GM12878 (cell line): ENCODE data around the gene PHOSPHO1. TPM values are rescaled to one million over a fixed set of nuclear protein-coding genes. Genes with fewer than 3 reads are reported as not detected.

Experiments used
- ATAC-seq: fragments of 200-7000 bp; cut with Tn5 transposase; 3 replicates; pipeline ENCODE4 v1.9.1; 2020; ENCODE audit warnings: mild to moderate bottlenecking, moderate library complexity
- BruUV-seq: library from RNA; stranded (reverse); fragments of 400-500 nt; replicated peaks from 2 replicates; lab custom pipeline; 2021; lab: Mats Ljungman, UMichigan
- CTCF ChIA-PET: fragments of 300-600 bp; sonication (Branson Sonifier 250); formaldehyde crosslinking; extraction: SDS; loops from one replicate; lab custom pipeline; 2021; ENCODE audit warnings: inconsistent platforms; lab: Yijun Ruan, JAX
- POLR2A ChIA-PET: fragments of 350-600 bp; formaldehyde crosslinking; extraction: SDS; loops from one replicate; lab custom pipeline; 2021; ENCODE audit warnings: inconsistent platforms; lab: Charles Lee
- RAD21 ChIA-PET: fragments of 300-600 bp; sonication (Branson Sonifier 250); formaldehyde crosslinking; loops from one replicate; lab custom pipeline; 2023; ENCODE audit warnings: antibody characterized with exemption; ENCODE audit not compliant: unreplicated experiment; lab: Charles Lee
- SMC1A ChIA-PET: fragments of 300-600 bp; sonication (Branson Sonifier 250); formaldehyde crosslinking; loops from one replicate; lab custom pipeline; 2023; ENCODE audit not compliant: unreplicated experiment, uncharacterized antibody; lab: Charles Lee
- DNase-seq: peaks from one replicate; pipeline ENCODE4 v3.0.0-alpha.2; 2011; ENCODE audit warnings: low read depth, low spot score
- FAIRE-seq: peaks from 3 replicates; lab custom pipeline; 2011; peaks lifted over from hg19 to GRCh38; lab: Jason Lieb, UNC
- H2AFZ ChIP-seq: 2 replicates; pipeline ENCODE4 v1.6.0; 2011; ENCODE audit warnings: low read depth, low read length, control low read depth; ENCODE audit not compliant: control insufficient read depth
- H3K27ac ChIP-seq: 2 replicates; pipeline ENCODE4 v1.5.1; 2011; ENCODE audit warnings: control low read depth; ENCODE audit not compliant: control insufficient read depth, insufficient read depth
- H3K27me3 ChIP-seq, 2 experiments: replicated peaks in 1 of 2; 2 replicates each; pipeline versions ENCODE4 v1.6.0 to v1.6.1; 2011; ENCODE audit warnings: low read length in 1 of 2; ENCODE audit not compliant: control insufficient read depth in 2 of 2, insufficient read depth in 2 of 2
- H3K36me3 ChIP-seq, 2 experiments: 2 replicates each; pipeline ENCODE4 v1.5.1; 2011; ENCODE audit warnings: low read length in 1 of 2; ENCODE audit not compliant: control insufficient read depth in 2 of 2, insufficient read depth in 2 of 2
- H3K4me1 ChIP-seq: 2 replicates; pipeline ENCODE4 v1.6.1; 2011; ENCODE audit warnings: mild to moderate bottlenecking, low read length, moderate library complexity, mixed read lengths; ENCODE audit not compliant: control insufficient read depth, insufficient read depth
- H3K4me2 ChIP-seq: 2 replicates; pipeline ENCODE4 v1.6.0; 2011; ENCODE audit warnings: control low read depth; ENCODE audit not compliant: control insufficient read depth, insufficient read depth
- H3K4me3 ChIP-seq: fragments of 200-600 bp; sonication (generic); 2 replicates; pipeline ENCODE4 v1.5.1; 2016
- H3K79me2 ChIP-seq: 2 replicates; pipeline ENCODE4 v1.6.0; 2011; ENCODE audit warnings: low read length; ENCODE audit not compliant: control insufficient read depth, insufficient read depth
- H3K9ac ChIP-seq: 2 replicates; pipeline ENCODE4 v1.8.0; 2011; ENCODE audit warnings: low read length, control low read depth, mixed read lengths; ENCODE audit not compliant: control insufficient read depth, insufficient read depth
- H3K9me3 ChIP-seq: replicated peaks from 3 replicates; pipeline ENCODE4 v1.5.1; 2011; ENCODE audit warnings: mild to moderate bottlenecking, low read length; ENCODE audit not compliant: control insufficient read depth, insufficient read depth
- H4K20me1 ChIP-seq: 2 replicates; pipeline ENCODE4 v1.6.0; 2011; ENCODE audit not compliant: control insufficient read depth, insufficient read depth
- CHD2 ChIP-seq: IDR thresholded peaks from 2 replicates; pipeline ENCODE4 v1.6.1; 2011; ENCODE audit warnings: low read depth, low read length, improper control_type of control experiment, borderline replicate concordance
- CHD4 ChIP-seq: fragments of 200-600 bp; sonication (generic); IDR thresholded peaks from 2 replicates; pipeline ENCODE4 v1.6.1; 2016; ENCODE audit warnings: mild to moderate bottlenecking
- EED ChIP-seq: sonication (generic); IDR thresholded peaks from 2 replicates; pipeline ENCODE4 v1.6.1; 2016; ENCODE audit warnings: antibody characterized with exemption, low read depth
- GATAD2B ChIP-seq: fragments of 450-650 bp; conservative IDR thresholded peaks from 2 replicates; pipeline ENCODE4 v1.6.1; 2017; ENCODE audit warnings: low read depth, mild to moderate bottlenecking, moderate library complexity
- HDAC2 ChIP-seq: fragments of 200-600 bp; sonication (generic); IDR thresholded peaks from 2 replicates; pipeline ENCODE4 v1.6.1; 2017
- HDAC6 ChIP-seq: fragments of 200-600 bp; sonication (generic); IDR thresholded peaks from one replicate; pipeline ENCODE4 v1.8.0; 2017; ENCODE audit warnings: antibody characterized with exemption; ENCODE audit not compliant: unreplicated experiment
- HDGF ChIP-seq: fragments of 450-650 bp; IDR thresholded peaks from 2 replicates; pipeline ENCODE4 v1.6.1; 2016; ENCODE audit warnings: antibody characterized with exemption
- JUND ChIP-seq: IDR thresholded peaks from 2 replicates; pipeline ENCODE4 v1.6.1; 2012; ENCODE audit warnings: low read depth, mild to moderate bottlenecking, low read length, improper control_type of control experiment, moderate library complexity
- MYB ChIP-seq: fragments of 150-350 bp; IDR thresholded peaks from 2 replicates; pipeline ENCODE4 v1.6.1; 2014; ENCODE audit warnings: mild to moderate bottlenecking, low read depth, low read length, borderline replicate concordance
- POLR2AphosphoS5 ChIP-seq: IDR thresholded peaks from 2 replicates; pipeline ENCODE4 v1.6.1; 2011; ENCODE audit warnings: mild to moderate bottlenecking, low read length, inconsistent platforms
- SMARCA5 ChIP-seq: fragments of 450-650 bp; IDR thresholded peaks from 2 replicates; pipeline ENCODE4 v1.6.1; 2017; ENCODE audit warnings: mild to moderate bottlenecking
- SRF ChIP-seq, 2 experiments: IDR thresholded peaks; 2 replicates each; pipeline ENCODE4 v1.6.1; 2011; ENCODE audit warnings: low read depth in 2 of 2, low read length in 2 of 2, mild to moderate bottlenecking in 1 of 2, moderate library complexity in 1 of 2
- ZBTB40 ChIP-seq: fragments of 450-650 bp; IDR thresholded peaks from 2 replicates; pipeline ENCODE4 v1.6.1; 2016; ENCODE audit warnings: mild to moderate bottlenecking, moderate library complexity, borderline replicate concordance
- ZZZ3 ChIP-seq: IDR thresholded peaks from 2 replicates; pipeline ENCODE4 v1.6.1; 2011; ENCODE audit warnings: low read depth; ENCODE audit not compliant: control insufficient read depth, insufficient read length
- WGBS: methylation state at CpG from one replicate; pipeline ENCODE4 v1.1.6; 2016; ENCODE audit warnings: low lambda C conversion rate; ENCODE audit not compliant: insufficient replicate concordance, insufficient coverage; ENCODE audit errors: missing lambda C conversion rate; 5-methylcytosine and 5-hydroxymethylcytosine counted together
- in situ Hi-C: fragments of 300-500 bp; cut with MboI; formaldehyde crosslinking; loops from 9 replicates; pipeline ENCODE4 v1.14.3; 2018; ENCODE audit warnings: mixed read lengths
- intact Hi-C: fragments of 100-400 bp; cut with micrococcal nuclease; formaldehyde crosslinking; loops from one replicate; pipeline ENCODE4 v1.14.2; 2022; ENCODE audit not compliant: unreplicated experiment
- polyA plus RNA-seq, 11 experiments: library from polyadenylated mRNA; depleted of rRNA in 4 of 11; unstranded in 6 of 11; stranded (reverse) in 5 of 11; fragments of >200 nt; fragmentation: Nextera tagmentation in 4 of 11; fragmentation: Illumina TruSeq in 1 of 11; extraction: Ambion mirVana in 4 of 11; extraction: Trizol in 1 of 11; gene quantifications; 1 replicate in 1 of 11; 2 replicates in 10 of 11; pipeline versions ENCODE4 v1.2.1 to v1.2.3, GENCODE V29; 2011 to 2016; ENCODE audit warnings: inconsistent platforms in 2 of 11, missing spikeins in 2 of 11, low read depth in 1 of 11
- total RNA-seq, 4 experiments: library from RNA; depleted of rRNA in 3 of 4; stranded (reverse); fragments of >200 nt in 3 of 4; fragmentation: Illumina TruSeq in 1 of 4; extraction: Trizol in 1 of 4; gene quantifications; 2 replicates each; pipeline versions ENCODE4 v1.2.1 to v1.2.3, GENCODE V29; 2013 to 2021
- TF ChIP-seq, protein P1 (sequence below): fragments of 450-650 bp; IDR thresholded peaks from 2 replicates; pipeline ENCODE4 v1.6.1; 2016; ENCODE audit warnings: mild to moderate bottlenecking
- TF ChIP-seq, protein P2 (sequence below): IDR thresholded peaks from 2 replicates; pipeline ENCODE4 v1.6.1; 2012; ENCODE audit warnings: low read length, inconsistent platforms

Gene PHOSPHO1
- total and polyA plus RNA-seq, 10 of the 15 experiments (the other 5 are each of a cell fraction or from before 2014, with no cell fraction given), result 0.03 to 1.5 (median 0.16) TPM; not detected in 2

DNA sequence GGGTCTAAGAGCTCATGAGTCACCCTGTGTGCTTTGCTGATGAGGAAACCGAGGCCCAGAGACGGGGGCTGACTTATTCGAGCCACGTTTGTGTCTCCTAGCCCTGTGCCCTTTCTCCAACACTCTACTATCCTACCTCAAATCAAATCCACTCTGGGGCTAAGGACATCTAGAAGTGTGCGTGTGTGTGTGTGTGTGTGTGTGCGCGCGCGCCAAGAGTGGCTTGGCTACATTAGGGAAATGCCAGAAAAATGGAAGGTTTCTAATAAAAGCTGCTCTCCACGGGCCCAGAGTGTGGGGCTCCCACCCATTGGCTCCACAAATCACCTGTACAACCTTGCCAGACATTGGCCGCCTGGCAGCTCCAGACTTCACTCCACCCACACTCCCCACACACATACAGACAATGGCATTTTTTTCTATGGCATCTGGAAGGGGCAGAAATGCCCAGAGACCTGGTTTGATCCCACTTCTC lies 30.3 kb upstream of the PHOSPHO1 start:
- Histone ChIP-seq H4K20me1 (no peaks in the 10 kb centered on the region), H3K79me2 (no peaks in the 10 kb centered on the region), H2AFZ (peak overlapping the region; percentile 38), H3K27ac (no peak overlapping the region), H3K9me3 (no peaks in the 10 kb centered on the region), H3K9ac (no peak overlapping the region), H3K36me3 (no peaks in the 10 kb centered on the region), H3K4me3 (peak overlapping the region; percentile 72; the same call in 1 of the 2 replicates), H3K4me1 (peaks cover 3% of the 10 kb centered on the region; the same call in 1 of the 2 replicates), H3K27me3 (peaks cover 2% of the 10 kb centered on the region in 2 experiments; a peak in 3 of 4 replicates), H3K4me2 (peak overlapping the region; percentile 89; the same call in 1 of the 2 replicates)
- TF ChIP-seq EED (no peak), CHD2 (no peak), GATAD2B (no peak), HDGF (no peak), JUND (no peak), HDAC2 (no peak), MYB (no peak), SRF (IDR thresholded peaks at IDR 0.05; ENCODE audit: low read depth in 2 of 2, low read length in 2 of 2) (no peak), SMARCA5 (no peak), POLR2AphosphoS5 (no peak), ZBTB40 (no peak), CHD4 (no peak), ZZZ3 (no peak), HDAC6 (no peak)
- TF ChIP-seq, protein P1, sequence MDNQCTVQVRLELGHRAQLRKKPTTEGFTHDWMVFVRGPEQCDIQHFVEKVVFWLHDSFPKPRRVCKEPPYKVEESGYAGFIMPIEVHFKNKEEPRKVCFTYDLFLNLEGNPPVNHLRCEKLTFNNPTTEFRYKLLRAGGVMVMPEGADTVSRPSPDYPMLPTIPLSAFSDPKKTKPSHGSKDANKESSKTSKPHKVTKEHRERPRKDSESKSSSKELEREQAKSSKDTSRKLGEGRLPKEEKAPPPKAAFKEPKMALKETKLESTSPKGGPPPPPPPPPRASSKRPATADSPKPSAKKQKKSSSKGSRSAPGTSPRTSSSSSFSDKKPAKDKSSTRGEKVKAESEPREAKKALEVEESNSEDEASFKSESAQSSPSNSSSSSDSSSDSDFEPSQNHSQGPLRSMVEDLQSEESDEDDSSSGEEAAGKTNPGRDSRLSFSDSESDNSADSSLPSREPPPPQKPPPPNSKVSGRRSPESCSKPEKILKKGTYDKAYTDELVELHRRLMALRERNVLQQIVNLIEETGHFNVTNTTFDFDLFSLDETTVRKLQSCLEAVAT, result no peak
- TF ChIP-seq, protein P2, sequence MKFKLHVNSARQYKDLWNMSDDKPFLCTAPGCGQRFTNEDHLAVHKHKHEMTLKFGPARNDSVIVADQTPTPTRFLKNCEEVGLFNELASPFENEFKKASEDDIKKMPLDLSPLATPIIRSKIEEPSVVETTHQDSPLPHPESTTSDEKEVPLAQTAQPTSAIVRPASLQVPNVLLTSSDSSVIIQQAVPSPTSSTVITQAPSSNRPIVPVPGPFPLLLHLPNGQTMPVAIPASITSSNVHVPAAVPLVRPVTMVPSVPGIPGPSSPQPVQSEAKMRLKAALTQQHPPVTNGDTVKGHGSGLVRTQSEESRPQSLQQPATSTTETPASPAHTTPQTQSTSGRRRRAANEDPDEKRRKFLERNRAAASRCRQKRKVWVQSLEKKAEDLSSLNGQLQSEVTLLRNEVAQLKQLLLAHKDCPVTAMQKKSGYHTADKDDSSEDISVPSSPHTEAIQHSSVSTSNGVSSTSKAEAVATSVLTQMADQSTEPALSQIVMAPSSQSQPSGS, result no peak
- POLR2A ChIA-PET, result no interaction called here
- no peak for ATAC-seq
- SMC1A ChIA-PET, result no interaction called here
- CTCF ChIA-PET, result interaction anchor here (0.5 to 1.5 kb wide), 6 partner anchors 20 to 80 kb away, joined by 3 to 5 read pairs (median 3); no protein-coding TSS in a partner anchor
- peak; percentile 18 for FAIRE-seq
- in situ Hi-C loops, result no loop called here
- intact Hi-C loops, result no loop called here
- no peak for DNase-seq
- RAD21 ChIA-PET, result no interaction called here
- no TSS peak for BruUV-seq
- 60% methylated on average over 11 of the region's 11 CpGs for WGBS
